Measurements from ENCODE around the gene POLR3GL. TPM values are rescaled to one million over a fixed set of nuclear protein-coding genes. Genes with fewer than 3 reads are reported as not detected.

Gene POLR3GL
- total and polyA plus RNA-seq, 10 of the 15 experiments (the other 5 are each of a cell fraction or from before 2014, with no cell fraction given) = 12.8 to 47.0 (median 26.6) TPM

DNA sequence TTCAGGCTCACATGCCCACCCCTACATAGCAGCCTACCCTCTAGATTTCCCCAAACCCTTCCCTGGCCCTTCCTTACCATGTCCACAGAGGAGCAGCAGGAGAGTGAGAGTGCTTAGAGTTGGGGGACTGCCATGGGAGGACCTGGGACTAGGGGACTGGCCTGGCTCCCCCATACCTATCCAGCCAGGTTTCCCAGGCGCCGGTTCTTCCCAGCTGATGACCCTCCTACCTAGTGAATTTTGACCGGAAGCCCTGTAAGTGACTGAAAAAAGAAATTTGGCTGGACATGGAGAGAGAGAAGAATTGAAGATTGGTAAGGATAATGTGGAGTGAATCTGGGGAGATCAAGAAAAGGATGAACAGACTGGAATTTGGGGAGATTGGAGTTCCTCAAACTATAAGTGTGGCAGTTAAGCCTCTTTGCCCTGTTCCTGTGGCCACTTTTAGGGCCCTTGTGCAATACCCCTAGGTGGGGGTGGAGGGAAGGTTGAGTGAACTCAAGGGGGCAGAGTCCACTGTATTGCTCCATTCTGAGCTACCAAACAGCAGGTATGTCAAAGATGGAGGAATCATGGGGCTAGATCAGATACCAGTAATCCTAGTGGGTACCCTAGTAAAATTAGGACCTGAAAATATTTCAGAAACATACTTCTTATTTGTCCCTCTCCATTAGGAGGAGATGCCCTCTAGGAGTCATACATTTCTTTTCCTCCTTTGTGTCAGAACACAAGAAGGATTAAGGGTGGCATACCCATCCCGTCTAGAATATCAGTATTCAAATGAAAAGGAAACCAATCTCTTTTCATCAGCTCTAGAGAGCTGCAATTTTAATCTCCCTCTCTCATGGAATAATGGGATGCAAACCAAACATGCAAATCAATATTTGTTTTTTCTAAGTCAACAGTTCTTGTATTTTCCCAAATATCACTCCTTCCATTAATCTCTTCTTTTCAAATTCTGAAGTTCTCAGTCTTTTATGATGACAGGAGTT is 55.9 kb downstream of the POLR3GL start:
- SMC1A ChIA-PET (ENCODE audit: uncharacterized antibody, unreplicated experiment) = interaction anchor here (2.4 kb wide), 1 partner anchor 12 kb away, joined by 21 read pairs; no protein-coding TSS in a partner anchor
- POLR2A ChIA-PET = no interaction called here
- no peak for ATAC-seq
- in situ Hi-C loops (cut with MboI) (no loop called here), intact Hi-C loops (cut with micrococcal nuclease; ENCODE audit: unreplicated experiment) (no loop called here)
- Histone ChIP-seq H3K4me3 (no peak overlapping the region), H4K20me1 (ENCODE audit: control insufficient read depth, insufficient read depth) (no peaks in the 10 kb centered on the region), H3K27me3 (replicated peaks in 1 of 2; ENCODE audit: control insufficient read depth in 2 of 2, insufficient read depth in 2 of 2, low read length in 1 of 2) (peaks cover 4 to 9% of the 10 kb centered on the region in 2 experiments; a peak in 3 of 4 replicates), H3K79me2 (ENCODE audit: control insufficient read depth, insufficient read depth, low read length) (no peaks in the 10 kb centered on the region), H3K36me3 (ENCODE audit: control insufficient read depth in 2 of 2, insufficient read depth in 2 of 2, low read length in 1 of 2) (no peaks in the 10 kb centered on the region), H3K9me3 (replicated peaks; ENCODE audit: control insufficient read depth, insufficient read depth, low read length) (no peaks in the 10 kb centered on the region), H3K9ac (ENCODE audit: control insufficient read depth, insufficient read depth, low read length) (no peak overlapping the region), H3K27ac (ENCODE audit: control insufficient read depth, insufficient read depth) (no peak overlapping the region), H3K4me1 (ENCODE audit: control insufficient read depth, insufficient read depth, low read length) (no peaks in the 10 kb centered on the region), H2AFZ (ENCODE audit: control insufficient read depth, low read depth, low read length) (no peak overlapping the region), H3K4me2 (ENCODE audit: control insufficient read depth, insufficient read depth) (no peak overlapping the region)
- no peak for FAIRE-seq
- 48% methylated on average over 4 of the region's 4 CpGs for WGBS (ENCODE audit: insufficient coverage, insufficient replicate concordance, low lambda C conversion rate, missing lambda C conversion rate)
- RAD21 ChIA-PET (ENCODE audit: unreplicated experiment) = interaction anchor here (1.1 kb wide), 1 partner anchor 162 kb away, joined by 3 read pairs; the partner anchor contains the start of gene PIAS3
- CTCF ChIA-PET = interaction anchor here (0.6 to 2.6 kb wide), 6 partner anchors 12 to 174 kb away, joined by 3 to 16 read pairs (median 4); no protein-coding TSS in a partner anchor
- no TSS peak for BruUV-seq (replicated peaks)
- TF ChIP-seq BCL11A (IDR thresholded peaks at IDR 0.05; ENCODE audit: low read depth, low read length) = no peak
- TF ChIP-seq, protein P1, sequence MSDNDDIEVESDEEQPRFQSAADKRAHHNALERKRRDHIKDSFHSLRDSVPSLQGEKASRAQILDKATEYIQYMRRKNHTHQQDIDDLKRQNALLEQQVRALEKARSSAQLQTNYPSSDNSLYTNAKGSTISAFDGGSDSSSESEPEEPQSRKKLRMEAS (IDR thresholded peaks at IDR 0.05; ENCODE audit: low read depth, low read length) = no peak
- TF ChIP-seq CHD1 (IDR thresholded peaks at IDR 0.05; ENCODE audit: low read depth, low read length) = no peak
- no peak for TF ChIP-seq SMAD5 (IDR thresholded peaks at IDR 0.05; ENCODE audit: low read depth)
- TF ChIP-seq ZNF622 (IDR thresholded peaks at IDR 0.05) = no peak
- TF ChIP-seq MYB (IDR thresholded peaks at IDR 0.05; ENCODE audit: borderline replicate concordance, low read depth, low read length) = no peak
- TF ChIP-seq GATAD2B (conservative IDR thresholded peaks at IDR 0.05; ENCODE audit: low read depth) = no peak
- TF ChIP-seq SUZ12 (IDR thresholded peaks at IDR 0.05; ENCODE audit: unreplicated experiment) = no peak
- TF ChIP-seq CBX5 (IDR thresholded peaks at IDR 0.05; ENCODE audit: low read depth) = no peak
- TF ChIP-seq, protein P2, sequence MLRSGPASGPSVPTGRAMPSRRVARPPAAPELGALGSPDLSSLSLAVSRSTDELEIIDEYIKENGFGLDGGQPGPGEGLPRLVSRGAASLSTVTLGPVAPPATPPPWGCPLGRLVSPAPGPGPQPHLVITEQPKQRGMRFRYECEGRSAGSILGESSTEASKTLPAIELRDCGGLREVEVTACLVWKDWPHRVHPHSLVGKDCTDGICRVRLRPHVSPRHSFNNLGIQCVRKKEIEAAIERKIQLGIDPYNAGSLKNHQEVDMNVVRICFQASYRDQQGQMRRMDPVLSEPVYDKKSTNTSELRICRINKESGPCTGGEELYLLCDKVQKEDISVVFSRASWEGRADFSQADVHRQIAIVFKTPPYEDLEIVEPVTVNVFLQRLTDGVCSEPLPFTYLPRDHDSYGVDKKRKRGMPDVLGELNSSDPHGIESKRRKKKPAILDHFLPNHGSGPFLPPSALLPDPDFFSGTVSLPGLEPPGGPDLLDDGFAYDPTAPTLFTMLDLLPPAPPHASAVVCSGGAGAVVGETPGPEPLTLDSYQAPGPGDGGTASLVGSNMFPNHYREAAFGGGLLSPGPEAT (IDR thresholded peaks at IDR 0.05; ENCODE audit: low read depth) = no peak
- TF ChIP-seq, protein P3, sequence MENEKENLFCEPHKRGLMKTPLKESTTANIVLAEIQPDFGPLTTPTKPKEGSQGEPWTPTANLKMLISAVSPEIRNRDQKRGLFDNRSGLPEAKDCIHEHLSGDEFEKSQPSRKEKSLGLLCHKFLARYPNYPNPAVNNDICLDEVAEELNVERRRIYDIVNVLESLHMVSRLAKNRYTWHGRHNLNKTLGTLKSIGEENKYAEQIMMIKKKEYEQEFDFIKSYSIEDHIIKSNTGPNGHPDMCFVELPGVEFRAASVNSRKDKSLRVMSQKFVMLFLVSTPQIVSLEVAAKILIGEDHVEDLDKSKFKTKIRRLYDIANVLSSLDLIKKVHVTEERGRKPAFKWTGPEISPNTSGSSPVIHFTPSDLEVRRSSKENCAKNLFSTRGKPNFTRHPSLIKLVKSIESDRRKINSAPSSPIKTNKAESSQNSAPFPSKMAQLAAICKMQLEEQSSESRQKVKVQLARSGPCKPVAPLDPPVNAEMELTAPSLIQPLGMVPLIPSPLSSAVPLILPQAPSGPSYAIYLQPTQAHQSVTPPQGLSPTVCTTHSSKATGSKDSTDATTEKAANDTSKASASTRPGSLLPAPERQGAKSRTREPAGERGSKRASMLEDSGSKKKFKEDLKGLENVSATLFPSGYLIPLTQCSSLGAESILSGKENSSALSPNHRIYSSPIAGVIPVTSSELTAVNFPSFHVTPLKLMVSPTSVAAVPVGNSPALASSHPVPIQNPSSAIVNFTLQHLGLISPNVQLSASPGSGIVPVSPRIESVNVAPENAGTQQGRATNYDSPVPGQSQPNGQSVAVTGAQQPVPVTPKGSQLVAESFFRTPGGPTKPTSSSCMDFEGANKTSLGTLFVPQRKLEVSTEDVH (IDR thresholded peaks at IDR 0.05; ENCODE audit: low read depth, partially characterized antibody) = no peak
- TF ChIP-seq, protein P4, sequence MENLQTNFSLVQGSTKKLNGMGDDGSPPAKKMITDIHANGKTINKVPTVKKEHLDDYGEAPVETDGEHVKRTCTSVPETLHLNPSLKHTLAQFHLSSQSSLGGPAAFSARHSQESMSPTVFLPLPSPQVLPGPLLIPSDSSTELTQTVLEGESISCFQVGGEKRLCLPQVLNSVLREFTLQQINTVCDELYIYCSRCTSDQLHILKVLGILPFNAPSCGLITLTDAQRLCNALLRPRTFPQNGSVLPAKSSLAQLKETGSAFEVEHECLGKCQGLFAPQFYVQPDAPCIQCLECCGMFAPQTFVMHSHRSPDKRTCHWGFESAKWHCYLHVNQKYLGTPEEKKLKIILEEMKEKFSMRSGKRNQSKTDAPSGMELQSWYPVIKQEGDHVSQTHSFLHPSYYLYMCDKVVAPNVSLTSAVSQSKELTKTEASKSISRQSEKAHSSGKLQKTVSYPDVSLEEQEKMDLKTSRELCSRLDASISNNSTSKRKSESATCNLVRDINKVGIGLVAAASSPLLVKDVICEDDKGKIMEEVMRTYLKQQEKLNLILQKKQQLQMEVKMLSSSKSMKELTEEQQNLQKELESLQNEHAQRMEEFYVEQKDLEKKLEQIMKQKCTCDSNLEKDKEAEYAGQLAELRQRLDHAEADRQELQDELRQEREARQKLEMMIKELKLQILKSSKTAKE (IDR thresholded peaks at IDR 0.05; ENCODE audit: low read depth, poor library complexity, severe bottlenecking) = no peak
- DNase-seq (ENCODE audit: low read depth, low spot score) = no peak

All from GM12878 (cell line).